ENCODE measurements around the gene FAM114A1. TPM values are rescaled to one million over a fixed set of nuclear protein-coding genes. Genes with fewer than 3 reads are reported as not detected.

The FAM114A1 gene
- total and polyA plus RNA-seq, 2 experiments from 2014 or later: 110 to 140 TPM

GRCh38 chr4:38950734-38951133 is 83.1 kb downstream of the FAM114A1 start:
- Histone ChIP-seq H3K79me2 (no peaks in the 10 kb centered on the region), H4K20me1 (ENCODE audit: insufficient read depth, poor library complexity, severe bottlenecking) (no peaks in the 10 kb centered on the region), H3K4me2 (no peak overlapping the region), H3K9me2 (replicated peaks; ENCODE audit: insufficient read depth) (no peaks in the 10 kb centered on the region), H3K27me3 (no peaks in the 10 kb centered on the region), H3K4me3 (no peak overlapping the region), H3K4me1 (ENCODE audit: insufficient read depth) (no peaks in the 10 kb centered on the region), H3K27ac (no peak overlapping the region), H3K36me3 (replicated peaks; ENCODE audit: insufficient read depth, low read depth) (no peaks in the 10 kb centered on the region), H3K9me3 (ENCODE audit: low read depth) (no peaks in the 10 kb centered on the region), H2AFZ (no peak overlapping the region)
- 72% methylated on average over 6 of the region's 6 CpGs for WGBS (ENCODE audit: low lambda C conversion rate, missing lambda C conversion rate)
- TF ChIP-seq EZH2 (IDR thresholded peaks at IDR 0.05; ENCODE audit: borderline replicate concordance) (no peak), EZH2phosphoT487 (IDR thresholded peaks at IDR 0.05; ENCODE audit: low read depth, severe bottlenecking, unreplicated experiment) (no peak), CTCF (IDR thresholded peaks at IDR 0.05; ENCODE audit: poor library complexity) (no peak)
- no peak for DNase-seq (ENCODE audit: low spot score)

DNA sequence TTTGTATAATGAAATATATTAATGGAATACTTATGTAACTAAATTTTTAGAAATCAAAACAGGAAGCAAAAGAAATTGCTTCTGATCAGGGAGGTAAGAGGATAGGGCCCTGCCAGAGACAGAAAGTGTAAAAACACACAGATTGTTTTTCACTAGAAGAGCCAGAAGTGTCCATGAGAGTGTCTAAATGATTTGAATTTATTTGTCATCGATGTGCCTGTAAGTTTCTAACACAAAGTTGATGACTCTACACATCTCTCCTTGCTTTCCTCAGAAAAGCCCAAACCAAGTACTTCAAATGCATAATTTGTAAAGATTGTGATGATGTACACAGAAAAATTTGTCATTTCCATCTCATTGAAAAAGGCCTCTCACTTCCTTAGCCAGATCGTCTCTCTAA is 84.0 kb downstream of the FAM114A1 start:
- Histone ChIP-seq H3K9me2 (replicated peaks; ENCODE audit: insufficient read depth) (no peaks in the 10 kb centered on the region), H3K36me3 (replicated peaks; ENCODE audit: insufficient read depth, low read depth) (no peaks in the 10 kb centered on the region), H3K27ac (no peak overlapping the region), H2AFZ (no peak overlapping the region), H4K20me1 (ENCODE audit: insufficient read depth, poor library complexity, severe bottlenecking) (no peaks in the 10 kb centered on the region), H3K79me2 (no peaks in the 10 kb centered on the region), H3K4me1 (ENCODE audit: insufficient read depth) (no peaks in the 10 kb centered on the region), H3K9me3 (ENCODE audit: low read depth) (no peaks in the 10 kb centered on the region), H3K4me2 (no peak overlapping the region), H3K4me3 (no peak overlapping the region), H3K27me3 (no peaks in the 10 kb centered on the region)
- TF ChIP-seq EZH2 (IDR thresholded peaks at IDR 0.05; ENCODE audit: borderline replicate concordance) (no peak), CTCF (IDR thresholded peaks at IDR 0.05; ENCODE audit: poor library complexity) (no peak), EZH2phosphoT487 (IDR thresholded peaks at IDR 0.05; ENCODE audit: low read depth, severe bottlenecking, unreplicated experiment) (no peak)
- 76% methylated on average over 2 of the region's 2 CpGs for WGBS (ENCODE audit: low lambda C conversion rate, missing lambda C conversion rate)
- no peak for DNase-seq (ENCODE audit: low spot score)

GRCh38 chr4:38952017-38952416 is 84.4 kb downstream of the FAM114A1 start:
- Histone ChIP-seq H3K27ac (no peak overlapping the region), H3K4me2 (no peak overlapping the region)

More at GRCh38 chr4:38952017-38952416, 84.4 kb downstream of the FAM114A1 start:
- no peaks in the 10 kb centered on the region for H3K27me3 ChIP-seq
- no peak overlapping the region for H3K4me3 ChIP-seq
- no peak for DNase-seq (ENCODE audit: low spot score)
- 0% methylated on average over 1 of the region's 1 CpG for WGBS (ENCODE audit: low lambda C conversion rate, missing lambda C conversion rate)
- H3K9me2 ChIP-seq (replicated peaks; ENCODE audit: insufficient read depth): no peaks in the 10 kb centered on the region
- H4K20me1 ChIP-seq (ENCODE audit: insufficient read depth, poor library complexity, severe bottlenecking): no peaks in the 10 kb centered on the region
- TF ChIP-seq EZH2phosphoT487 (IDR thresholded peaks at IDR 0.05; ENCODE audit: low read depth, severe bottlenecking, unreplicated experiment): no peak
- TF ChIP-seq CTCF (IDR thresholded peaks at IDR 0.05; ENCODE audit: poor library complexity): no peak
- no peak for TF ChIP-seq EZH2 (IDR thresholded peaks at IDR 0.05; ENCODE audit: borderline replicate concordance)
- H3K4me1 ChIP-seq (ENCODE audit: insufficient read depth): no peaks in the 10 kb centered on the region
- no peaks in the 10 kb centered on the region for H3K9me3 ChIP-seq (ENCODE audit: low read depth)
- no peaks in the 10 kb centered on the region for H3K36me3 ChIP-seq (replicated peaks; ENCODE audit: insufficient read depth, low read depth)
- H3K79me2 ChIP-seq: no peaks in the 10 kb centered on the region
- no peak overlapping the region for H2AFZ ChIP-seq
